ENCODE data around the gene CAST.

The CAST gene

GRCh38 chr5:96648023-96648422 is 14.2 kb upstream of the CAST start:
- no peak for DNase-seq

- DNase-seq: no peak
These were observed 13.6 kb upstream of the CAST start for GRCh38 chr5:96648593-96648992.

GRCh38 chr5:96649251-96649662 is 12.9 kb upstream of the CAST start:
- DNase-seq: no peak

- DNase-seq: no peak
These were observed 12.3 kb upstream of the CAST start for GRCh38 chr5:96649681-96650540.

GRCh38 chr5:96651047-96651446 is 11.1 kb upstream of the CAST start:
- no peak for DNase-seq

- DNase-seq: no peak
These were observed 10.0 kb upstream of the CAST start for GRCh38 chr5:96651948-96652753.

- DNase-seq: no peak
These were observed 9.3 kb upstream of the CAST start for GRCh38 chr5:96652769-96653454.

GRCh38 chr5:96654209-96654608 is 8.0 kb upstream of the CAST start:
- DNase-seq: no peak

- no peak for DNase-seq
These were observed 7.1 kb upstream of the CAST start for GRCh38 chr5:96655085-96655484.

GRCh38 chr5:96655506-96655905 is 6.7 kb upstream of the CAST start:
- DNase-seq: no peak

- DNase-seq: no peak
These were observed 5.1 kb upstream of the CAST start for GRCh38 chr5:96657068-96657467.

GRCh38 chr5:96658272-96658671 is 3.9 kb upstream of the CAST start:
- DNase-seq: no peak

- no peak for DNase-seq
These were observed 3.0 kb upstream of the CAST start for GRCh38 chr5:96659170-96659569.

- DNase-seq: no peak
These were observed 963 bp upstream of the CAST start for GRCh38 chr5:96660971-96661854.

- DNase-seq: peak; percentile 44
These were observed 746 bp downstream of the CAST start for GRCh38 chr5:96662725-96663518.

GRCh38 chr5:96663608-96664007 is 1.4 kb downstream of the CAST start:
- DNase-seq: peak; percentile 23

- no peak for DNase-seq
These were observed 2.5 kb downstream of the CAST start for GRCh38 chr5:96664669-96665068.

GRCh38 chr5:96668725-96669124 is 6.5 kb downstream of the CAST start:
- no peak for DNase-seq

- no peak for DNase-seq
These were observed 7.7 kb downstream of the CAST start for GRCh38 chr5:96669909-96670308.

- peak; percentile 85 for DNase-seq
These were observed 9.3 kb downstream of the CAST start for GRCh38 chr5:96671441-96671840.

GRCh38 chr5:96673127-96673526 is 11.0 kb downstream of the CAST start:
- no peak for DNase-seq

GRCh38 chr5:96675882-96676281 is 13.7 kb downstream of the CAST start:
- no peak for DNase-seq
